IMR-90 (cell line): ENCODE measurements around the gene TMEM214. TPM values are rescaled to one million over a fixed set of nuclear protein-coding genes. Genes with fewer than 3 reads are reported as not detected.

Experiments used
- ATAC-seq: fragments of 200-7000 bp; cut with Tn5 transposase; 2 replicates; pipeline ENCODE4 v1.9.1; 2020; ENCODE audit warnings: low read depth, mild to moderate bottlenecking, moderate library complexity
- BruUV-seq: library from RNA; stranded (reverse); fragments of 400-500 nt; replicated peaks from 2 replicates; lab custom pipeline; 2021; lab: Mats Ljungman, UMichigan
- CTCF ChIA-PET: fragments of 300-600 bp; formaldehyde crosslinking; extraction: SDS; loops from one replicate; lab custom pipeline; 2021; ENCODE audit warnings: antibody characterized with exemption; lab: Yijun Ruan, JAX
- POLR2A ChIA-PET: fragments of 300-600 bp; sonication (Branson Sonifier 250); formaldehyde crosslinking; loops from one replicate; lab custom pipeline; 2022; ENCODE audit warnings: antibody characterized with exemption; ENCODE audit not compliant: unreplicated experiment; lab: Charles Lee
- DNase-seq: peaks from one replicate; pipeline ENCODE4 v3.0.0; 2013
- H2AFZ ChIP-seq: replicated peaks from 2 replicates; pipeline ENCODE3; 2013; ENCODE audit warnings: low read length, mild to moderate bottlenecking; ENCODE audit not compliant: poor library complexity
- H2AK5ac ChIP-seq: 2 replicates; pipeline ENCODE4 v1.6.1; 2013; ENCODE audit warnings: low read depth, low read length, inconsistent platforms
- H2AK9ac ChIP-seq: replicated peaks from 2 replicates; pipeline ENCODE3; 2013; ENCODE audit warnings: mild to moderate bottlenecking, low read depth, low read length, moderate library complexity; ENCODE audit not compliant: poor library complexity
- H2BK120ac ChIP-seq: 2 replicates; pipeline ENCODE4 v1.6.1; 2013; ENCODE audit warnings: low read depth, low read length, inconsistent platforms
- H2BK15ac ChIP-seq: 3 replicates; pipeline ENCODE4 v1.6.1; 2013; ENCODE audit warnings: low read depth, low read length, inconsistent platforms
- H2BK20ac ChIP-seq: 2 replicates; pipeline ENCODE4 v1.6.1; 2013; ENCODE audit warnings: low read depth, mild to moderate bottlenecking, inconsistent platforms, low read length, moderate library complexity
- H2BK5ac ChIP-seq: 2 replicates; pipeline ENCODE4 v1.6.1; 2013; ENCODE audit warnings: mild to moderate bottlenecking, low read depth, low read length, inconsistent platforms; ENCODE audit not compliant: poor library complexity, severe bottlenecking
- H3K14ac ChIP-seq: replicated peaks from 2 replicates; pipeline ENCODE4 v1.6.1; 2013; ENCODE audit warnings: low read depth, low read length, inconsistent platforms
- H3K18ac ChIP-seq: 2 replicates; pipeline ENCODE4 v1.6.1; 2013; ENCODE audit warnings: low read depth, low read length, control low read depth
- H3K23ac ChIP-seq: 2 replicates; pipeline ENCODE4 v1.6.1; 2013; ENCODE audit warnings: low read depth, low read length, inconsistent platforms
- H3K27ac ChIP-seq: 2 replicates; pipeline ENCODE4 v1.5.1; 2013; ENCODE audit warnings: mild to moderate bottlenecking, control low read depth, low read length; ENCODE audit not compliant: insufficient read depth
- H3K27me3 ChIP-seq: 2 replicates; pipeline ENCODE4 v1.6.1; 2013; ENCODE audit warnings: low read length; ENCODE audit not compliant: control insufficient read depth, insufficient read depth
- H3K36me3 ChIP-seq: 2 replicates; pipeline ENCODE4 v1.6.1; 2013; ENCODE audit warnings: low read length, mixed read lengths; ENCODE audit not compliant: control insufficient read depth, insufficient read depth
- H3K4ac ChIP-seq: 2 replicates; pipeline ENCODE4 v1.6.1; 2013; ENCODE audit warnings: low read depth, low read length, inconsistent platforms
- H3K4me1 ChIP-seq: 2 replicates; pipeline ENCODE4 v1.6.1; 2013; ENCODE audit warnings: low read length, mixed read lengths; ENCODE audit not compliant: control insufficient read depth, insufficient read depth
- H3K4me2 ChIP-seq: 2 replicates; pipeline ENCODE4 v1.6.1; 2013; ENCODE audit warnings: low read depth, mild to moderate bottlenecking, control low read depth, low read length, moderate library complexity
- H3K4me3 ChIP-seq: 2 replicates; pipeline ENCODE4 v1.5.1; 2013; ENCODE audit warnings: low read depth, mild to moderate bottlenecking, control low read depth, low read length, moderate library complexity; ENCODE audit not compliant: insufficient read depth
- H3K56ac ChIP-seq: 2 replicates; pipeline ENCODE4 v1.6.1; 2013; ENCODE audit warnings: low read length, inconsistent platforms; ENCODE audit not compliant: insufficient read depth; ENCODE audit errors: extremely low read depth
- H3K79me1 ChIP-seq, 2 experiments: 2 replicates each; pipeline ENCODE4 v1.6.1; 2013; ENCODE audit warnings: low read length in 2 of 2, inconsistent platforms in 1 of 2, low read depth in 1 of 2
- H3K9ac ChIP-seq: 2 replicates; pipeline ENCODE4 v1.6.1; 2013; ENCODE audit warnings: low read depth, low read length, control low read depth
- H3K9me1 ChIP-seq: 2 replicates; pipeline ENCODE4 v1.6.1; 2013; ENCODE audit warnings: low read length, inconsistent platforms; ENCODE audit not compliant: insufficient read depth
- H3K9me3 ChIP-seq: 2 replicates; pipeline ENCODE4 v1.6.1; 2013; ENCODE audit warnings: low read length; ENCODE audit not compliant: control insufficient read depth, insufficient read depth
- H4K20me1 ChIP-seq: 2 replicates; pipeline ENCODE4 v1.6.1; 2013; ENCODE audit warnings: low read length, inconsistent platforms; ENCODE audit not compliant: insufficient read depth
- H4K5ac ChIP-seq: 2 replicates; pipeline ENCODE4 v1.6.1; 2013; ENCODE audit warnings: mild to moderate bottlenecking, low read depth, low read length, control low read depth
- H4K8ac ChIP-seq, 2 experiments: 2 replicates each; pipeline ENCODE4 v1.6.1; 2013; ENCODE audit warnings: low read depth in 2 of 2, low read length in 2 of 2, control low read depth in 1 of 2, inconsistent platforms in 1 of 2
- H4K91ac ChIP-seq: 2 replicates; pipeline ENCODE4 v1.6.1; 2013; ENCODE audit warnings: low read depth, low read length, inconsistent platforms; ENCODE audit not compliant: insufficient read depth
- MAZ ChIP-seq: IDR thresholded peaks from 2 replicates; pipeline ENCODE4 v1.6.1; 2012; ENCODE audit warnings: low read depth, mild to moderate bottlenecking, low read length, improper control_type of control experiment, moderate library complexity, borderline replicate concordance
- MXI1 ChIP-seq: IDR thresholded peaks from 2 replicates; pipeline ENCODE4 v1.6.1; 2012; ENCODE audit warnings: low read depth, mild to moderate bottlenecking, low read length, moderate library complexity, borderline replicate concordance
- SMC3 ChIP-seq: fragments of 150-350 bp; IDR thresholded peaks from 2 replicates; pipeline ENCODE4 v1.6.1; 2016; ENCODE audit warnings: low read depth, mild to moderate bottlenecking, antibody characterized with exemption, low read length, moderate library complexity
- WGBS, 2 experiments: methylation state at CpG; one replicate each; pipeline versions ENCODE4 v1.1.5 to v1.1.7; 2013; ENCODE audit warnings: missing lambda C conversion rate in 2 of 2; ENCODE audit not compliant: insufficient read length in 1 of 2; ENCODE audit errors: extremely low coverage in 2 of 2; 5-methylcytosine and 5-hydroxymethylcytosine counted together
- dilution Hi-C: fragments of 300-500 bp; cut with HindIII; formaldehyde crosslinking; loops from one replicate; pipeline ENCODE4 v1.14.3; 2018; ENCODE audit warnings: low sequenced_read_pairs; ENCODE audit not compliant: unreplicated experiment
- in situ Hi-C: fragments of 300-500 bp; cut with MboI; formaldehyde crosslinking; loops from 3 replicates; pipeline ENCODE4 v1.14.3; 2019; ENCODE audit warnings: low sequenced_read_pairs, inconsistent platforms, mixed read lengths
- intact Hi-C: fragments of 100-400 bp; cut with micrococcal nuclease; formaldehyde crosslinking; loops from 2 replicates; pipeline ENCODE4 v1.10.0; 2022
- polyA plus RNA-seq, 3 experiments: library from polyadenylated mRNA; depleted of rRNA; stranded (reverse); fragments of >200 nt; gene quantifications; 2 replicates each; pipeline ENCODE4 v1.2.3, GENCODE V29; 2012; ENCODE audit warnings: low replicate concordance in 1 of 3
- total RNA-seq: library from RNA; depleted of rRNA; stranded (reverse); fragments of >200 nt; gene quantifications from 2 replicates; pipeline ENCODE4 v1.2.3, GENCODE V29; 2012
- TF ChIP-seq, protein P1 (sequence below): fragments of 150-350 bp; IDR thresholded peaks from 2 replicates; pipeline ENCODE4 v1.6.1; 2017; ENCODE audit warnings: mild to moderate bottlenecking, antibody characterized with exemption, low read length, low read depth

TMEM214 gene
- total and polyA plus RNA-seq, 2 of the 4 experiments (the other 2 are of a cell fraction): 32.1 to 121 TPM

DNA sequence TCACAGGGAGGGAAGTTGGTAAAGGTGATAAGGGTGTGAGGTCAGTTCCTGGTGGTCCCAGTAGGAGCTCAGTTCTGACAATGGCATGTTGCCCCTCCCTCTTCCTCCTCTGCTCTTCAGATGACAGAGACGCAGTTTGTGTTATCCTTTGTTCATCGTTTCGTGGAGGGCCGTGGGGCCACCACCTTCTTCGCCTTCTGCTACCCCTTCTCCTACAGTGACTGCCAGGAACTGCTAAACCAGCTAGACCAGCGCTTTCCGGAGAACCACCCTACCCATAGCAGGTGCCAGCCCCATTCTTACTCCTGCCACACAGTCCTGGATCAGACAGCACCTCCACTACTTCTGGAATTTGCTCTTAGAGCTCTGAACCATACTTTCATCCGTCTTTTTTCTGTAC, 21.0 kb downstream of the TMEM214 start:
- ChIA-PET CTCF (no interaction called here), POLR2A (no interaction called here)
- Histone ChIP-seq H3K18ac (no peak overlapping the region), H2BK20ac (no peak overlapping the region), H2BK5ac (no peak overlapping the region), H2AFZ (no peak overlapping the region), H3K36me3 (peaks cover 31% of the 10 kb centered on the region), H2AK5ac (no peak overlapping the region), H2BK15ac (no peak overlapping the region), H4K8ac (no peak overlapping the region), H3K23ac (no peak overlapping the region), H3K4me1 (peaks cover 5% of the 10 kb centered on the region), H3K9me1 (peaks cover 13% of the 10 kb centered on the region), H3K56ac (no peak overlapping the region), H2BK120ac (no peak overlapping the region), H3K4ac (no peak overlapping the region), H3K27me3 (no peaks in the 10 kb centered on the region), H3K9me3 (no peaks in the 10 kb centered on the region), H3K14ac (no peak overlapping the region), H4K20me1 (peaks cover 13% of the 10 kb centered on the region), H3K79me1 (peaks cover 0 to 28% of the 10 kb centered on the region in 2 experiments; a peak in 2 of 4 replicates), H3K4me3 (no peak overlapping the region), H3K9ac (no peak overlapping the region), H3K4me2 (no peak overlapping the region), H2AK9ac (no peak overlapping the region), H4K91ac (no peak overlapping the region), H3K27ac (no peak overlapping the region), H4K5ac (no peak overlapping the region)
- intact Hi-C loops: no loop called here
- in situ Hi-C loops: no loop called here
- 90% methylated on average over 4 of the region's 8 CpGs; no CpG with 5 or more reads in 1 of the 2 experiments for WGBS, 2 experiments
- DNase-seq (no peak), ATAC-seq (no peak)
- BruUV-seq: no TSS peak
- TF ChIP-seq, protein P1, sequence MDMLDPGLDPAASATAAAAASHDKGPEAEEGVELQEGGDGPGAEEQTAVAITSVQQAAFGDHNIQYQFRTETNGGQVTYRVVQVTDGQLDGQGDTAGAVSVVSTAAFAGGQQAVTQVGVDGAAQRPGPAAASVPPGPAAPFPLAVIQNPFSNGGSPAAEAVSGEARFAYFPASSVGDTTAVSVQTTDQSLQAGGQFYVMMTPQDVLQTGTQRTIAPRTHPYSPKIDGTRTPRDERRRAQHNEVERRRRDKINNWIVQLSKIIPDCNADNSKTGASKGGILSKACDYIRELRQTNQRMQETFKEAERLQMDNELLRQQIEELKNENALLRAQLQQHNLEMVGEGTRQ: no peak
- TF ChIP-seq MXI1: no peak
- TF ChIP-seq MAZ: no peak
- no peak for TF ChIP-seq SMC3
- dilution Hi-C loops: no loop called here
